ENCODE results near the gene IL21R.
"Not testable (repeated sequence)": the region's sequence is repeated elsewhere in the genome, so short reads cannot be mapped to it uniquely, and the experiment has no call there.

The IL21R gene

DNA sequence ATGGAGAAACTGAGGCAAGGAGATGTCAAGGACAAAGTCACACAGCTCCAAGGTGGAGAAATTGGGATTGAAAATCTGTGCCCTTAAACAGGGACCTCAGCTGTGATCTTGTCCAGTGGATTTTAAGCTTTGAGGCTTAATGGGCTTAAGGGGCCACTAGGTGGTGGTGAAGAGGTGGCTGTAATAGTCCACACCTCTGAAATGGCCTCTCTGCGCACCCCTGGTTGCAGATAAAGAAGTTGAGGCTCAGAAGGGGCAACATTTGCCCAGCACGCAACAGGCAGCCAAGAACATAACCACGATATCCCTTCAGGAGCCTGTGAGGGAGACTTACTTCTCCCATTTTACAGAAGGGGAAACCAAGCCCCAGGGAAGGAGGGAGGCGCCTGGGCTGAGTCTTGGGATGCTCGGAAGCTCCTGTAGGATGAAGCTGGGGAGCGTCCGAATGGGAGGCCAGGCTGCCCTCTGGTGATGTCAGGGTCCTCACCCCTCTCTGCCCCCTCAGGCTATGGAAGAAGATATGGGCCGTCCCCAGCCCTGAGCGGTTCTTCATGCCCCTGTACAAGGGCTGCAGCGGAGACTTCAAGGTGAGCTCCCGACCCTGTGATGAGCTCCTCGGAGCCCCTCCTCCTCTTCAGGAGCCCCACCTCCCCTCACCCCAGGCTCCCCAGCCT lies 43.7 kb downstream of the IL21R start:
- no peak for DNase-seq (ENCODE audit: low read depth)

DNA sequence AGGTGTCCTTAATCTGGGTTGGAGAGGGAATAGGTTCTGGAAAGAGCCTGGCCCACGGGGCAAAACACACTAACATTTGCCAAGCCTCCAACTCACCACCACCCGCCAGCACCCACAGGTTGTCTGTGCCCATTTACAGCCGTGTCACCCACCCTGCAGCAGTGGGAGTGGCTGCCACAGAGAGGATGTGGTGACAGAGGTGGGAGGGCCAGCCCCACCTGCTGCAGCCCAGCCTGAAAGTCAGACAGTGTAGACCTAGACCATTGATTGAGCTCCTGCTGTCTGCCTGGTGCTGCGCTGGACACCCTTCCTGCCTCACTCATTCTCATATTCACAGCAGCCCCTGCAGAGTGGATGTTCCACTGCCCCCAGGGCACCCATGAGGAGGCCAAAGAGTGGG lies 44.7 kb downstream of the IL21R start:
- no peak for DNase-seq (ENCODE audit: low read depth)

DNA sequence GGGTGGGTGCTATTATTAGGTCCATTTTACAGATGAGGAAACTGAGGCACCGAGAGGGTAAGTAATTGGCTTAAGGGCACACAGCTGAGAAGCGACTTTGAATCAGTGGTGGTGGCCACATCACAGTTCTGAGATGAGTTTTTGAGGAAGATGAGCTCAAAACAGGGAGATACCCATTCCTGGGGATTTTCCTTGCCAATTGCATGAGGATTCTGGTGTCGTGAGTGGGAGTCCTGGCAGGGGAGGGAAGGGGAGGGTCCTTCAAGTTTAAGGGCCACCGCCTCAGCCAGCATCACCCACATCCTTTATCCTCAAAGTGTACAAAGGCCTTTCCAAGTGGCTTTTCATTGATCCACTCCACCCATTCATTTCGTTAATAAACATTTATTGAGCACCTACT lies 45.3 kb downstream of the IL21R start:
- DNase-seq (ENCODE audit: low read depth) = no peak

DNA sequence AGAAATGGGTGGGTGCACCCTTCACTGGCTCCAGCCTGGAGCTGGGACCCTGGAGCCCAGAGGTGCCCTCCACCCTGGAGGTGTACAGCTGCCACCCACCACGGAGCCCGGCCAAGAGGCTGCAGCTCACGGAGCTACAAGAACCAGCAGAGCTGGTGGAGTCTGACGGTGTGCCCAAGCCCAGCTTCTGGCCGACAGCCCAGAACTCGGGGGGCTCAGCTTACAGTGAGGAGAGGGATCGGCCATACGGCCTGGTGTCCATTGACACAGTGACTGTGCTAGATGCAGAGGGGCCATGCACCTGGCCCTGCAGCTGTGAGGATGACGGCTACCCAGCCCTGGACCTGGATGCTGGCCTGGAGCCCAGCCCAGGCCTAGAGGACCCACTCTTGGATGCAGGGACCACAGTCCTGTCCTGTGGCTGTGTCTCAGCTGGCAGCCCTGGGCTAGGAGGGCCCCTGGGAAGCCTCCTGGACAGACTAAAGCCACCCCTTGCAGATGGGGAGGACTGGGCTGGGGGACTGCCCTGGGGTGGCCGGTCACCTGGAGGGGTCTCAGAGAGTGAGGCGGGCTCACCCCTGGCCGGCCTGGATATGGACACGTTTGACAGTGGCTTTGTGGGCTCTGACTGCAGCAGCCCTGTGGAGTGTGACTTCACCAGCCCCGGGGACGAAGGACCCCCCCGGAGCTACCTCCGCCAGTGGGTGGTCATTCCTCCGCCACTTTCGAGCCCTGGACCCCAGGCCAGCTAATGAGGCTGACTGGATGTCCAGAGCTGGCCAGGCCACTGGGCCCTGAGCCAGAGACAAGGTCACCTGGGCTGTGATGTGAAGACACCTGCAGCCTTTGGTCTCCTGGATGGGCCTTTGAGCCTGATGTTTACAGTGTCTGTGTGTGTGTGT lies 46.8 kb downstream of the IL21R start:
- DNase-seq (ENCODE audit: low read depth) = no peak

DNA sequence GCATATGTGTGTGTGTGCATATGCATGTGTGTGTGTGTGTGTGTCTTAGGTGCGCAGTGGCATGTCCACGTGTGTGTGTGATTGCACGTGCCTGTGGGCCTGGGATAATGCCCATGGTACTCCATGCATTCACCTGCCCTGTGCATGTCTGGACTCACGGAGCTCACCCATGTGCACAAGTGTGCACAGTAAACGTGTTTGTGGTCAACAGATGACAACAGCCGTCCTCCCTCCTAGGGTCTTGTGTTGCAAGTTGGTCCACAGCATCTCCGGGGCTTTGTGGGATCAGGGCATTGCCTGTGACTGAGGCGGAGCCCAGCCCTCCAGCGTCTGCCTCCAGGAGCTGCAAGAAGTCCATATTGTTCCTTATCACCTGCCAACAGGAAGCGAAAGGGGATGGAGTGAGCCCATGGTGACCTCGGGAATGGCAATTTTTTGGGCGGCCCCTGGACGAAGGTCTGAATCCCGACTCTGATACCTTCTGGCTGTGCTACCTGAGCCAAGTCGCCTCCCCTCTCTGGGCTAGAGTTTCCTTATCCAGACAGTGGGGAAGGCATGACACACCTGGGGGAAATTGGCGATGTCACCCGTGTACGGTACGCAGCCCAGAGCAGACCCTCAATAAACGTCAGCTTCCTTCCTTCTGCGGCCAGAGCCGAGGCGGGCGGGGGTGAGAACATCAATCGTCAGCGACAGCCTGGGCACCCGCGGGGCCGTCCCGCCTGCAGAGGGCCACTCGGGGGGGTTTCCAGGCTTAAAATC lies 47.6 kb downstream of the IL21R start:
- DNase-seq (ENCODE audit: low read depth) = no peak

DNA sequence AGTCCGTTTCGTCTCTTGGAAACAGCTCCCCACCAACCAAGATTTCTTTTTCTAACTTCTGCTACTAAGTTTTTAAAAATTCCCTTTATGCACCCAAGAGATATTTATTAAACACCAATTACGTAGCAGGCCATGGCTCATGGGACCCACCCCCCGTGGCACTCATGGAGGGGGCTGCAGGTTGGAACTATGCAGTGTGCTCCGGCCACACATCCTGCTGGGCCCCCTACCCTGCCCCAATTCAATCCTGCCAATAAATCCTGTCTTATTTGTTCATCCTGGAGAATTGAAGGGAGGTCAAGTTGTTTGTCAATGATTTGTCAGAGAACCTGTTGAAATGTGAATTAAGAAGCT lies 48.2 kb downstream of the IL21R start:
- no peak for DNase-seq (ENCODE audit: low read depth)

DNA sequence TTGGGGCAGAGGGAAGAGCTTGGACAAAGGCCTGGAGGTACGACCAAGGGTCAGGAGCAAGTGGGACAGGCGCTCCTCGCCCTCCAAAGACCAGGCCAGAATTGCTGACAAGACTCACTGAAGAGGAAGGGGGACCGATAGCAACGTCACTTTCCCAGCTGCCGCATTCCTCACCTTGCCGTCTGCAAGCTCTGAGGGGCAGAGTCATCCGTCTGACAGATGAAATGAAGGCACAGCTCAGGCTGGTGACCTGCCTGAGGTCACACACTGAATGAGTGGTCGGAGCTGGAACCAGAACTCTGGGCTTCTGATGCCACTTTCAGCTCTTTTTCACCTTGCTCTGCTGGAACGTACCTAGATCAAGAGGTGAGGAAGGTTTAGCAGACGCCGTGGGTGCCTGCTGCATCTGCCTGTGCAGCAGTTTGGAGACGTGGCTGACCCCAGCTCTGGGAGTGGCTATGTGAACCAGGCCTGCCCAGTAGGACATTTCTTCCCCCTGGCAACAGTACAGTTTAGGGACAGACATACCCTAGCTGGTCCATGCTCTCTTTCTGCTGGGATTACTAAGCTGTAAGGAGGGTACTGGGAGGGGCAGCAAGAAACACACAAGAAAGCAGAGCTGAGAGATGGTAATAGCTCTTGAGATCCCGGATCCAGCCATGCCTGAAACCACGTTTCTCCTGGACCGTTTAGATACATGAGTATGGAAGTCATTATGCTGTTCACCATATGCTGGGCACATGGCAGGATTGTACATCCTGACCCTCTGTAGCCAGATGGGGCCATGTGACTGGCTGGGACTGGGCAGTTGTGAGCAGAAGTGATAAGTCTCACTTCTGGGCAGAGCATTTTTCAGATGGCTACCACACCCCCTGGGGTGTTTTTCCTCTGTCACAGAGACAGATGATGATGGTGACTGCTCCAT lies 50.9 kb downstream of the IL21R start:
- DNase-seq (ENCODE audit: low read depth) = no peak

DNA sequence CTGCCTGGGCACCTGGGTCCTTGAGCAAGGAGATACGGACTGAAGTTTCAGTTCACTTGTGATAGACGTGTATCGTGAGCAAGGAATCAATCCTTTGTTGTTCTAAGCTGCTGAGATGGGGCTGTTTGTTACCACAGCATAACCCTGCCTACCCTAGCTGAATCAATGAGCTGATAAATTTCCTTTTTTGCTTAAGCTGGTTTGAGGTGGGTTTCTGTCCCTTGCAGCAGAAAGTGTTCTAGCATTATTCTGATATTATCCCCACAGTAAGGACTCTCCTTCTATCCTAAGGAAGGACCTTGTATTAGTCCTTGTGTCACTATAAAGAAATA lies 51.5 kb downstream of the IL21R start:
- DNase-seq (ENCODE audit: low read depth) = no peak

DNA sequence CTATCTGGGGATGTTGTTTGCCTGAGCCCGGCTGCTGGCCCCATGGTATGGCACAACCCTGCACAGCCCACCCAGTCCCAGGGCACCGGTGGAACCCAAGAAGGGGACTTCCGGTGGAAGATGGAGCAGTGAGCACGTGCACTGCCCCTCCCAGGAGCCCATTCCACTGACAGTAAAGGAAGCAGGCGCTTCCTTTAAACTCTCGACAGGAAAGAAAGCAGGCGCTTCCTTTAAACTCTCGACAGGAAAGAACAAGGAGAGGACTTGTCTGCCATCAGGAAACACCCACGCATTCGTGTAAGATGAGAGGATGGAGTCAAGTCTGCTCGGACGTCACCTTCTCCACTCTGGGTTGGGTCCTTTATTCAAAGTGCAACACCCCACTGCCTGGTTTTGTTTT lies 53.7 kb downstream of the IL21R start:
- peak; percentile 47 for DNase-seq (ENCODE audit: low read depth)

DNA sequence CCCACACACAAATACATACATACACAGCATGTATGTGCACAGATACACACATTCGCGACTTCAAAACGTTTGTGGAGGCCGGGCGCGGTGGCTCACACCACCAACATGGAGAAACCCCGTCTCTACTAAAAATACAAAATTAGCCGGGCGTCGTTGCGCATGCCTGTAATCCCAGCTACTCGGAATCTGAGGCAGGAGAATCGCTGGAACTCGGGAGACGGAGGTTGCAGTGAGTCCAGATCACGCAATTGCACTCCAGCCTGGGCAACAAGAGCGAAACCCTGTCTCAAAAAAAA lies 55.6 kb downstream of the IL21R start:
- DNase-seq (ENCODE audit: low read depth) = not testable (repeated sequence)

DNA sequence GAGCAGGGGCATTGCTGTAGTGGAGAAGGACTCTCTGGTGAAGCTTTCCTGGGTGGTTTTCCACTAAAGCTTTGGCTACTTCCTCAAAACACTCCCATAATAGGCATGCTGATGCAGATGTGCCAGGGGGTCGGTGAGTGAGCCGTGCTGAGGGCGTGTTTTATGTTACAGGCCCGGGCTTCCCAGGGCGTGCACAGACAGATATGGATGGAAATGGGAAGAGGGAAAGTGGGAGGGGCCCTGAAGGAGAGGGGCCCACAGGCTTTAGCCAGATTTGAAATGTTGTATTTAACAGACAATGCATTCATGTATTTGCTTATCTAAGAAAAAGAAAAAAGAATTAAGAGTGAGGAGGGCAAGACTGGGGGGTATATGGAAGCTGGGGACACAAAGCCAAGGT lies 56.3 kb downstream of the IL21R start:
- DNase-seq (ENCODE audit: low read depth) = no peak

DNA sequence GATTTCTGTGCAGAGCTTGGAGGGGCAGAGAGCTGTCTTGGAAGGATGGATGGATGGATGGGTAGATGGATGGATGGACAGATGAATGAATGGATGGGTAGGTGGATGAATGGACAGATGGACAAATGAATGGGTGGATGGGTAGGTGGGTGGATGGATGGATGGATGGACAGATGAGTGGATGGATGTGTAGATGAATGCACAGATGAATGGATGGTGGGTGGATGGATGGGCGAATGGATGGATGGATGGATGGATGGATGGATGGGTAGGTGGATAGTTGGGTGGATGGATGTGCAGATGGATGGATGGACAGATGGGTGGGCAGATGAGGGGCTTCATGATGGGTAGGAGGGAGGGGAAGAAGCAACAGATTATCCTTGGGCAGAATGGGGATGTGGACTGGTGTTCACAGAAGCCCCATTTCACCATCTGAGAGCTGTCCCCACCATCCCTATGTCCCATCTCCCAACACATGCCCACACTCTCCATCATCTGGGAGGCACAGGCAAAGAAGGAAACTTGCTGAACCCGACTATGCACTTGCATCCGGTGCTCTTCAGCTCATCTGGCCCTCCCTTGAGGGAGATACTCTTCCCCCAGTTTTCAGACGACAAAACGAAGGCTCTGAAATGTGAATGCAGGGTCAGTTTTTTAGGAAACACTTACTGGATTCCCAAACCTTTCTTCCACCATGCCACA lies 57.2 kb downstream of the IL21R start:
- DNase-seq (ENCODE audit: low read depth) = no peak

DNA sequence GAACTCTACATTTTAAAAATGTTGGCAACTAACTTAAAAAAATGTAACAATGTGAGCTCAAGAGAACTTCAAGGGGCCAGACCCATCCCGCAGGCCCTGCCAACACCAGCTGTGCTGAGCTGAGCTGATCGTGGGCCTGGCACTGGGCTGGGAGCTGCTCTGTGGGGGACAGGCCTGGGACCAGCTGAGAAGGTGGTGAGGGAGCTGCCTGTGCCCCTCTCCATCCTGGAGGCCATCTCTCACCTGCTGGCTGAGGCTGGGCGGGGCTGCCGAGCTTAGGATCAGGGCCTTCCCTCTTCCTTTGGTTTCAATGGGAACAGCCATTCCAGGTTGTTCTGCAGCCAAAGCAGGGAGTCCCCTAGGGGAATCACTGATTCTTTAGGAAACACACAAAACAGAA lies 58.2 kb downstream of the IL21R start:
- DNase-seq (ENCODE audit: low read depth) = no peak

DNA sequence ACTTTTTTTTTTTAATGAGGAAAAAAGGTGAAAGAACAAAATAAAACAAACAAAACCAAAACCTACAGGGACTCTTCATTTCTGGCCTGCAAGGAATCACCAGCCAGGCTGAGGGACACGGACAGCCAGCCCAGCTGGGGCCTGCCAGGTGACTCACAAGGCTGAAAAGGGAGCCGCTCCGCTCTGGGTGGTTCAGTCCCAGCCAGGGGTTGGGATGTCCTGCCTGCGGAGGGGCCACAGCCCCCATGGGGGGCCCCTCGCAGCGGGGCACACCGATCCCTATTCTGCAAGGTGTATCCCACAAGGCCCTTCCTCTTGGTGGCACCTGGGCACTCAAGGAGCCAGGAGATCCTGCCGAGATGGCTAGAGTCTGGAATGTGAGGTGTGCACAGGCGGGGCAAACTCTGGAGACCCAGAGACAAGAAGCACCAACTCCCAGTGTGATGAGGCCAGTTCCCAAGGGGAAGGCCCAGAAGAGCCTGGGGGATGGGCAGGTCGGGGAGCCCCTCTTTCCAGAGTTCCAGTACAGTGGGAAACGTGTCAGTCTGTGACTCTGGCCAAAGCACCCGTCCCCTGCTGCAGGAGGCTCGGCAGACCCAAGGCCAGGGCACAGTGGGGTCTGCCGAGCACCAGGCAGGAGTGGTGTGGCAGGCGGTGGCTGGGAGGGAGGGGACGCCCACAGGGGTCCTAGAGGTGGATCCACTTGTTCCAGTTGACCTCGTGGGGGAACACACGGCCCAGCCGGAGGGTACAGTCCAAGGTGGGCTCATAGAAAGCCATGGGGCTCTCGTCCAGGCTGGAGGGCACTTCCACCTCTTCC lies 58.9 kb downstream of the IL21R start:
- no peak for DNase-seq (ENCODE audit: low read depth)

DNA sequence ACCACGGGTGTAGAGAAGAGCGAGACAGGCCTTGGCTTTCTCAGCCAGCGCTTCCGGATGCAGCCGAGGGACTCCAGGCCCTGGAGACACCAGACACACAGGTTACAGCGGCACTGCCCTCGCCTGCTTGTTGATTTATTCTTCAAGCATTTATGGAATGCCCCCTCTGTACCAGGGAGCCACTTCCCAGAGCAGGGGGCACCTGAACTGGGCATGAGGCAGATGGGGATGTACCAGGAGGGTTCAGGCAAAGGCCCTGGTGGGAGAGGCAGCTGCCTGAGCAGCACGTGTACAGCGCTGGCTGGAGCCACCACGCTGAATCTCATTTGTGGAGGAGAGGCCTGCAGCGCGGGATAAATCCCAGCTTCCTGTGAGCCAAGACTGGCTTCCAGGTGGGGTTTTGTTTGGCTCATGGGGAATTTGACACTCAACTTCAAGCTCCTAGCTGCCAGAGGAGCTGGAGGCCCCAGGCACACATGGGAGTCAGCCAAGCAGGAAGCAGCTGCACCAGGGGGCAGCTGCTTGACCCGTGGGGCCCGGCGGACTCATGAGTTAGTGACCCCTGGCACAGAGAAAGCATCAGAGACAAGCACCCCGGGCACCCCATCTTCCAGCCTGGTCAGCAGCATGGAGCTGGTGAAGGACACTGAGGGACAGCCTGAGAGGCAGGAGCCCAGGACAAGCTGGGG lies 59.7 kb downstream of the IL21R start:
- DNase-seq (ENCODE audit: low read depth) = peak; percentile 50

DNA sequence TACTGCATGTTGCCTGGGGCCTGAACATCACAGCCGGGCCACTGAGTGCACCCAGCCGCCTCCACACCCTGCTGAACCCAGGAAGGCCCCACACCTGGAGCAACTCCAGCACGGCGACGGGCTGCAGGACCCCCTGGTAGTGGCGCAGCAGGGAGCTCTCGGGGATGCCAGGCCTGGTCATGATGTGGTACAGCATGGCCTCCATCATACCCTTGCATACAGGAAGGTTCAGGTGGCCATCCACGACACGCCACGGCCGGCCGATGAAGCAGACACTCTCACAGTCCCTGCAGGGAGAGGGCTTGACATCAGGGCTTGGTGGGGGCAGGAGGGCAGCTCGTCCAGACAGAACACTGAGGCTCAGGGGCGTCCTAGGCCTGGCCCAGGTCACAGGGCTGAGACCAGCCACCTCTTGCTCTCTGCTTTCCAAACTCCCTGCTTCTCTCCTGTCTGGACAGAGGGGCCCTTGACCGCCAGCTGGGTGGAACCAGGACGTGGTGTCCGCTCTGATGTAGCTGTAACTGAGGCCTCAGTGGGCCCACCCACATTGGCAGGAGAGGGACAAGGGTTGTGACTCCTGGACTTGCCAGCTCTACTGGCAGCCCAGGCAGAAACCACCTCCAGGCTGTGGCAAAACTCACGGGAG lies 60.3 kb downstream of the IL21R start:
- no peak for DNase-seq (ENCODE audit: low read depth)

DNA sequence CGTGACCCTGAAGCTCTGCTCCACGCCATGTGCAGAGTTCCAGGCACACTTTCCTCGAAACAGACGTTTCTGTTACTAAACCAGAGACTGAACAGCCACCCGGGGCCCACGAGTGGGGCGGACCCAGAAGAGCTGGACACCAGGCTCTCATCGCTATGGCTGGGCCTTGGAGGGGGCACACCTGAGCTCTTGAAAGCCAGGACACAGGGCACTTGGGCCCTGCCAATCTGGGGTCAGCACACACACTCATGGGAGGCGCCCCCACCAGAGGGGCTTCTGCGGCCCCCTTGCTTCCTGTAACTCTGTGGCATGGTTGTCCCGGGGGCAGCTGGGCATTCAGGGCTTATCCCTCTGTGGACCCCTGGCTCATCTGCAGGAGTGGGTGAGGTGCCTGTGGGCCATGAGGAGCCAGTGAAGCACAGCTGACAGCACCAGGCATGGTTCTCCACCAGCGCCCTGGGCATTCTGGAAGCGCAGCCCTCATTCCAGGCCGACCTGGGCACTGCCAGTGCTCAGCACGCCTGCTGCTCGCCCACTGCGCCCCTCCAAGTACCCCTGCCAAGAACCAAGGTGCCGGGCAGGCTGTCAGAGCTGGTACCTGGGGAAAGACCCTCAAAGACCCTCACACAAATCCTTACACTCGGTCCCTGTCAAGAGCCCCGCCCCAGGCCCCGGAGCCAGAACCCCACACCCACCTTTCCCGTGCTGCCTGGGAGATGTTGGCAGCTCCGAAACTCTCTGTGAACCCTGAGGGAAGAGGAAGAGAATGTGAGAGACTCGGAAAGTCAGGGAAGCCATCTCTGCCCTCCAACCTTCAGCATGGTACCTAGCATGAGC lies 61.1 kb downstream of the IL21R start:
- no peak for DNase-seq (ENCODE audit: low read depth)

DNA sequence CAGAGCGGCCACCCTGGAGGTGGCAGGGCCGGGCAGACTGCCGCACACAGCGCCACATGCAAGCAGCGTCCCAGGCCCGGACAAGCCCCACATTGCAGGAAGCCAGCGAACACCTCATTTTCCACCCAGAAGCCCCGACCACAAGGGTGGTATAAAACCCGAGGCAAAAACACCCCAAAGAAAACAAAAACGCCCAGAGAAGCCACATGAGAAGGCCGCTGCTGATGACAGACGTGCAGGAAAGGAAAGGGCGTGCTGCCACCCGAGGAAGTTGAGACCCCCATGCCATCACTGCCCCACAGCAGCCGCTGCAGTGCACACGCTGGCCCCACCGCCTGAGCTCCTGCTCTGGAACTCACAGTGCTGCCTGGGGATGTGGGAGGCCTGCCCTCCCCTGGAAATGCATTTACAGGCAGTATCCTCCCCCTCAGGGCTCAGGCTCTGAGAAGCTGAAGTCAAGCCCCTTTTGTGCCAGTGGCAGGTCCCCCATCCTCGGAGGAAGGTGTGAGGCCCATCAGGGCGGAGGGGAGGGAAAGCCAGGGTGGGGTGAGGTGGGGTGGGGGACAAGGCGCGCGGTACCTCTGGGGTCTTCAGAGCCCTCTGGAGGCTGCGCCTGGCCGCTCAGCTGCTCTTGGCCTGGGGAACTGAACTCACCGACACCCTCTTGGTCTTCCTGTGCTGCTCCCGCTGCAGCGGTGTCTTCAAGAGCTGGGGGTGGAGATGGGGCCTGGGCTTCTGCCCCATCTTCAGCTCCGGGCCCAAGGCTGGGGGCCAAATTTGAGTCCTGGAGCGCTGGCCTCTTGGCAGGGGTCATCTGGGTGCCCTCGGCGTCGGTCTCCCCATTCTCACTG lies 62.0 kb downstream of the IL21R start:
- DNase-seq (ENCODE audit: low read depth) = no peak
